Thoracic aorta endothelial cell (primary cell): ENCODE results near the gene PFDN2. TPM values are rescaled to one million over a fixed set of nuclear protein-coding genes. Genes with fewer than 3 reads are reported as not detected.

Experiments used
- small RNA-seq: library from RNA; depleted of rRNA; stranded (forward); fragments of <200 nt; gene quantifications from one replicate; pipeline ENCODE3, GENCODE V24; 2012
- total RNA-seq: library from RNA; depleted of rRNA; stranded (reverse); fragments of >200 nt; gene quantifications from 2 replicates; pipeline ENCODE4 v1.2.3, GENCODE V29; 2012

Gene PFDN2
- 54.3 and 55.2 TPM in 2 replicates for total RNA-seq

GRCh38 chr1:161117759-161118581, at the start of gene PFDN2, which contains the start of gene NIT1:
TSS of gene PFDN2 (minus strand) at chr1:161118037. CDS start at chr1:161118026, 11 bp downstream.
TSS of gene NIT1 (plus strand) at chr1:161118105. CDS start at chr1:161118177, 72 bp downstream.

GRCh38 chr1:161165742-161166668, 48.2 kb upstream of the PFDN2 start, which contains the start of gene PPOX:
TSS of gene PPOX (plus strand) at chr1:161166426. CDS start at chr1:161166848, 422 bp downstream.

GRCh38 chr1:161159087-161159912, 41.5 kb upstream of the PFDN2 start, which contains the start of gene USP21:
TSS of gene USP21 (plus strand) at chr1:161159500. CDS start at chr1:161160641, 1,141 bp downstream.

GRCh38 chr1:161153682-161154337, 36.0 kb upstream of the PFDN2 start, which contains the start of gene UFC1:
TSS of gene UFC1 (plus strand) at chr1:161153978. CDS start at chr1:161153998, 20 bp downstream.

GRCh38 chr1:161132410-161133219, 14.8 kb upstream of the PFDN2 start, which contains the start of gene DEDD:
TSS of gene DEDD (minus strand) at chr1:161132667. CDS start at chr1:161124462, 8,205 bp downstream.

GRCh38 chr1:161098210-161099068, 19.4 kb downstream of the PFDN2 start, which contains the start of gene KLHDC9:
TSS of gene KLHDC9 (plus strand) at chr1:161098361. CDS start at chr1:161098536, 175 bp downstream.

GRCh38 chr1:161089251-161089924, 28.4 kb downstream of the PFDN2 start, which contains the start of gene NECTIN4:
TSS of gene NECTIN4 (minus strand) at chr1:161089558. CDS start at chr1:161089296, 262 bp downstream.

GRCh38 chr1:161069731-161070270, 48.0 kb downstream of the PFDN2 start, which contains the start of gene ARHGAP30:
TSS of gene ARHGAP30 (minus strand) at chr1:161069891. CDS start at chr1:161069624, 267 bp downstream.

Small RNA genes lying within 50 kb of the gene (small RNA-seq; reads per million reads assigned to genes)
- not detected for gene RF01225

Other genes starting within 250 kb of the PFDN2 start
- gene ITLN1, start 232.9 kb downstream of the PFDN2 start, total RNA-seq: not detected in 2 replicates
- gene ITLN2, start 163.2 kb downstream of the PFDN2 start, total RNA-seq: 0.27 TPM in 1 of 2 replicates, not detected in the other
- 110 and 113 TPM in 2 replicates for gene F11R, start 96.9 kb downstream of the PFDN2 start, total RNA-seq
- 7.4 and 50.5 TPM in 2 replicates for gene TSTD1, start 79.1 kb downstream of the PFDN2 start, total RNA-seq
- 53.0 and 54.7 TPM in 2 replicates for gene USF1, start 72.1 kb downstream of the PFDN2 start, total RNA-seq
- gene ARHGAP30, start 48.1 kb downstream of the PFDN2 start, total RNA-seq: not detected in 2 replicates
- gene NECTIN4, start 28.5 kb downstream of the PFDN2 start, total RNA-seq: 0.14 and 0.40 TPM in 2 replicates
- gene KLHDC9, start 19.7 kb downstream of the PFDN2 start, total RNA-seq: 0.79 and 0.80 TPM in 2 replicates
- 17.6 and 18.9 TPM in 2 replicates for gene NIT1, start 68 bp upstream of the PFDN2 start, total RNA-seq
- 28.6 and 31.4 TPM in 2 replicates for gene DEDD, start 14.6 kb upstream of the PFDN2 start, total RNA-seq
- gene UFC1, start 35.9 kb upstream of the PFDN2 start, total RNA-seq: 95.0 and 102 TPM in 2 replicates
- 8.1 and 9.5 TPM in 2 replicates for gene USP21, start 41.5 kb upstream of the PFDN2 start, total RNA-seq
- gene PPOX, start 48.4 kb upstream of the PFDN2 start, total RNA-seq: 11.6 and 16.4 TPM in 2 replicates
- gene B4GALT3, start 59.5 kb upstream of the PFDN2 start, total RNA-seq: 25.7 and 31.5 TPM in 2 replicates
- 35.9 and 90.2 TPM in 2 replicates for gene ADAMTS4, start 81.0 kb upstream of the PFDN2 start, total RNA-seq
- 109 and 111 TPM in 2 replicates for gene NDUFS2, start 84.3 kb upstream of the PFDN2 start, total RNA-seq
- gene FCER1G, start 97.3 kb upstream of the PFDN2 start, total RNA-seq: not detected in 2 replicates
- not detected in 2 replicates for gene APOA2, start 105.6 kb upstream of the PFDN2 start, total RNA-seq
- 12.6 and 14.9 TPM in 2 replicates for gene TOMM40L, start 108.0 kb upstream of the PFDN2 start, total RNA-seq
- not detected in 2 replicates for gene NR1I3, start 120.2 kb upstream of the PFDN2 start, total RNA-seq
- gene PCP4L1, start 140.7 kb upstream of the PFDN2 start, total RNA-seq: not detected in 2 replicates
- gene MPZ, start 191.9 kb upstream of the PFDN2 start, total RNA-seq: 1.2 and 1.3 TPM in 2 replicates
- gene SDHC, start 196.3 kb upstream of the PFDN2 start, total RNA-seq: 33.9 and 45.9 TPM in 2 replicates
- gene CFAP126, start 249.8 kb upstream of the PFDN2 start, total RNA-seq: not detected in 2 replicates